ENCODE data around the gene ZNF169.
"Not testable (repeated sequence)": the region's sequence is repeated elsewhere in the genome, so short reads cannot be mapped to it uniquely, and the experiment has no call there.

ZNF169 gene

GRCh38 chr9:94287877-94288513, 28.9 kb downstream of the ZNF169 start:
- DNase-seq, result no peak

- no peak for DNase-seq
These were observed 30.6 kb downstream of the ZNF169 start for GRCh38 chr9:94289691-94290090.

GRCh38 chr9:94298949-94299599, 40.0 kb downstream of the ZNF169 start:
- DNase-seq, result no peak

GRCh38 chr9:94300470-94301301, 41.6 kb downstream of the ZNF169 start:
- no peak for DNase-seq

- DNase-seq, result no peak
These were observed 42.5 kb downstream of the ZNF169 start for GRCh38 chr9:94301583-94301982.

GRCh38 chr9:94302426-94302825, 43.3 kb downstream of the ZNF169 start:
- no peak for DNase-seq

GRCh38 chr9:94303321-94303720, 44.2 kb downstream of the ZNF169 start:
- no peak for DNase-seq

- DNase-seq, result not testable (repeated sequence)
These were observed 56.2 kb downstream of the ZNF169 start for GRCh38 chr9:94315034-94315984.

- DNase-seq, result not testable (repeated sequence)
These were observed 57.1 kb downstream of the ZNF169 start for GRCh38 chr9:94316236-94316635.

GRCh38 chr9:94317949-94318657, 59.0 kb downstream of the ZNF169 start:
- DNase-seq, result not testable (repeated sequence)

GRCh38 chr9:94322342-94322940, 63.3 kb downstream of the ZNF169 start:
- not testable (repeated sequence) for DNase-seq

- not testable (repeated sequence) for DNase-seq
These were observed 64.2 kb downstream of the ZNF169 start for GRCh38 chr9:94323153-94323798.

GRCh38 chr9:94325583-94325982, 66.5 kb downstream of the ZNF169 start:
- not testable (repeated sequence) for DNase-seq

GRCh38 chr9:94328544-94328943, 69.4 kb downstream of the ZNF169 start, which contains the start of gene NUTM2F:
NUTM2F (minus strand) TSS chr9:94328644; CDS start chr9:94328623, 21 bp downstream.
- DNase-seq, result not testable (repeated sequence)

- not testable (repeated sequence) for DNase-seq
These were observed 77.3 kb downstream of the ZNF169 start for GRCh38 chr9:94336445-94336844.

- DNase-seq, result not testable (repeated sequence)
These were observed 79.6 kb downstream of the ZNF169 start for GRCh38 chr9:94338723-94339122.

GRCh38 chr9:94339657-94340056, 80.6 kb downstream of the ZNF169 start:
- not testable (repeated sequence) for DNase-seq

GRCh38 chr9:94340750-94341149, 81.7 kb downstream of the ZNF169 start:
- DNase-seq, result not testable (repeated sequence)

- not testable (repeated sequence) for DNase-seq
These were observed 82.6 kb downstream of the ZNF169 start for GRCh38 chr9:94341703-94342102.

- DNase-seq, result not testable (repeated sequence)
These were observed 88.4 kb downstream of the ZNF169 start for GRCh38 chr9:94347451-94347850.

- DNase-seq, result not testable (repeated sequence)
These were observed 89.7 kb downstream of the ZNF169 start for GRCh38 chr9:94348754-94349153.

Data from NCI-H1436 treated with DMSO at 0.1 percent for 48 hours (cell line).